H1 (cell line): Measurements from ENCODE around the gene TRAPPC6A. TPM values are rescaled to one million over a fixed set of nuclear protein-coding genes. Genes with fewer than 3 reads are reported as not detected.

Experiments
- CTCF ChIA-PET: fragments of 300-600 bp; sonication (Branson Sonifier 250); formaldehyde crosslinking; loops from one replicate; lab custom pipeline; 2021; ENCODE audit not compliant: partially characterized antibody; lab: Charles Lee
- POLR2A ChIA-PET: fragments of 300-600 bp; sonication (Branson Sonifier 250); formaldehyde crosslinking; loops from one replicate; lab custom pipeline; 2021; ENCODE audit warnings: inconsistent platforms; ENCODE audit not compliant: partially characterized antibody; lab: Charles Lee
- DNase-seq, 2 experiments: peaks; one replicate each; pipeline versions ENCODE4 v3.0.0 to v3.0.0-alpha.2; 2010 to 2022; ENCODE audit warnings: low spot score in 2 of 2, low read depth in 1 of 2, mixed read lengths in 1 of 2
- FAIRE-seq: peaks from 2 replicates; lab custom pipeline; 2011; peaks lifted over from hg19 to GRCh38; lab: Jason Lieb, UNC
- H2AFZ ChIP-seq: 2 replicates; pipeline ENCODE4 v1.8.1; 2012; ENCODE audit warnings: low read length, inconsistent platforms
- H2AK5ac ChIP-seq: 2 replicates; pipeline ENCODE4 v1.6.1; 2013; ENCODE audit warnings: low read depth, low read length
- H2BK120ac ChIP-seq: replicated peaks from 2 replicates; pipeline ENCODE3; 2013; ENCODE audit warnings: low read depth, low read length, inconsistent platforms
- H2BK12ac ChIP-seq: 2 replicates; pipeline ENCODE4 v1.6.1; 2013; ENCODE audit warnings: low read depth, low read length
- H2BK15ac ChIP-seq: 2 replicates; pipeline ENCODE4 v1.6.1; 2013; ENCODE audit warnings: low read length
- H2BK20ac ChIP-seq: 2 replicates; pipeline ENCODE4 v1.6.1; 2013; ENCODE audit warnings: low read length
- H2BK5ac ChIP-seq: 2 replicates; pipeline ENCODE4 v1.6.1; 2013; ENCODE audit warnings: low read depth, low read length
- H3K14ac ChIP-seq: 2 replicates; pipeline ENCODE4 v1.6.1; 2013; ENCODE audit warnings: inconsistent platforms; ENCODE audit not compliant: insufficient read length
- H3K18ac ChIP-seq: 2 replicates; pipeline ENCODE4 v1.6.1; 2013; ENCODE audit warnings: low read length; ENCODE audit errors: extremely low read depth
- H3K23ac ChIP-seq: 2 replicates; pipeline ENCODE4 v1.6.1; 2013; ENCODE audit warnings: inconsistent platforms; ENCODE audit not compliant: insufficient read length
- H3K23me2 ChIP-seq: 2 replicates; pipeline ENCODE4 v1.6.1; 2013; ENCODE audit warnings: low read depth, low read length
- H3K27ac ChIP-seq: 2 replicates; pipeline ENCODE4 v1.6.1; 2011; ENCODE audit warnings: low read depth, low read length, inconsistent platforms
- H3K27me3 ChIP-seq, 4 experiments: replicated peaks in 1 of 4; 1 replicate in 1 of 4; 2 replicates in 3 of 4; pipeline versions ENCODE4 v1.6.1 to v1.8.1; 2011 to 2013; ENCODE audit warnings: low read length in 3 of 4, mild to moderate bottlenecking in 3 of 4, inconsistent platforms in 2 of 4, mixed read lengths in 2 of 4, moderate library complexity in 1 of 4; ENCODE audit not compliant: control insufficient read depth in 3 of 4, insufficient read depth in 3 of 4; ENCODE audit errors: extremely low read depth in 1 of 4
- H3K36me3 ChIP-seq, 4 experiments: 2 replicates each; pipeline versions ENCODE4 v1.6.1 to v1.8.1; 2011 to 2013; ENCODE audit warnings: mild to moderate bottlenecking in 4 of 4, low read length in 3 of 4, moderate library complexity in 2 of 4, control low read depth in 1 of 4, inconsistent platforms in 1 of 4; ENCODE audit not compliant: insufficient read depth in 4 of 4, control insufficient read depth in 2 of 4
- H3K4ac ChIP-seq: replicated peaks from 2 replicates; pipeline ENCODE3; 2013; ENCODE audit warnings: low read length, low read depth, mixed read lengths, inconsistent platforms; ENCODE audit not compliant: insufficient read length
- H3K4me1 ChIP-seq, 4 experiments: replicated peaks in 1 of 4; 1 replicate in 1 of 4; 2 replicates in 3 of 4; pipeline versions ENCODE4 v1.6.1 to v1.8.1; 2011 to 2013; ENCODE audit warnings: low read length in 3 of 4, inconsistent platforms in 2 of 4, mixed read lengths in 1 of 4; ENCODE audit not compliant: insufficient read depth in 4 of 4, control insufficient read depth in 3 of 4
- H3K4me2 ChIP-seq, 2 experiments: 2 replicates each; pipeline versions ENCODE4 v1.6.1 to v1.8.1; 2011 to 2013; ENCODE audit warnings: low read depth in 2 of 2, low read length in 2 of 2, control low read depth in 1 of 2, inconsistent platforms in 1 of 2, mild to moderate bottlenecking in 1 of 2; ENCODE audit not compliant: insufficient read depth in 1 of 2
- H3K4me3 ChIP-seq, 4 experiments: fragments of 200-600, 300-600 bp in 1 of 4; sonication (generic), shearing (Covaris generic), sonication (Bioruptor Twin) in 1 of 4; 2 replicates each; pipeline versions ENCODE4 v1.5.1 to v1.8.1; 2011 to 2016; ENCODE audit warnings: low read length in 4 of 4, low read depth in 3 of 4, control low read depth in 2 of 4, inconsistent platforms in 2 of 4, mild to moderate bottlenecking in 2 of 4, mixed read lengths in 1 of 4, moderate library complexity in 1 of 4; ENCODE audit not compliant: insufficient read depth in 2 of 4; ENCODE audit errors: extremely low read depth in 1 of 4
- H3K56ac ChIP-seq: replicated peaks from 2 replicates; pipeline ENCODE3; 2013; ENCODE audit warnings: low read depth, mild to moderate bottlenecking, mixed read lengths, low read length, inconsistent platforms; ENCODE audit not compliant: insufficient read length
- H3K79me1 ChIP-seq: 2 replicates; pipeline ENCODE4 v1.6.1; 2013; ENCODE audit warnings: low read depth, low read length, control low read depth
- H3K79me2 ChIP-seq, 2 experiments: 2 replicates each; pipeline versions ENCODE4 v1.6.1 to v1.8.1; 2012 to 2013; ENCODE audit warnings: low read length in 2 of 2, mild to moderate bottlenecking in 2 of 2, inconsistent platforms in 1 of 2; ENCODE audit not compliant: insufficient read depth in 2 of 2, control insufficient read depth in 1 of 2
- H3K9ac ChIP-seq, 4 experiments: replicated peaks in 1 of 4; 1 replicate in 1 of 4; 2 replicates in 3 of 4; pipeline versions ENCODE4 v1.6.1 to v1.8.1; 2011 to 2013; ENCODE audit warnings: low read depth in 3 of 4, low read length in 3 of 4, control low read depth in 2 of 4, mild to moderate bottlenecking in 2 of 4, moderate library complexity in 2 of 4, inconsistent platforms in 1 of 4; ENCODE audit errors: extremely low read depth in 1 of 4
- H3K9me3 ChIP-seq, 2 experiments: 2 replicates each; pipeline versions ENCODE4 v1.6.1 to v1.8.1; 2012 to 2013; ENCODE audit warnings: mild to moderate bottlenecking in 2 of 2, moderate library complexity in 2 of 2, control low read depth in 1 of 2, inconsistent platforms in 1 of 2, low read depth in 1 of 2, low read length in 1 of 2, mixed read lengths in 1 of 2; ENCODE audit not compliant: insufficient read depth in 2 of 2
- H4K20me1 ChIP-seq, 2 experiments: replicated peaks in 1 of 2; 2 replicates each; pipeline versions ENCODE3 to v1.8.1; 2011 to 2013; ENCODE audit warnings: inconsistent platforms in 2 of 2, low read length in 2 of 2, mild to moderate bottlenecking in 1 of 2; ENCODE audit not compliant: insufficient read depth in 2 of 2, control insufficient read depth in 1 of 2
- H4K5ac ChIP-seq: 2 replicates; pipeline ENCODE4 v1.6.1; 2013; ENCODE audit warnings: low read length, low read depth, mixed read lengths, inconsistent platforms; ENCODE audit not compliant: insufficient read length
- H4K8ac ChIP-seq: 2 replicates; pipeline ENCODE4 v1.8.0; 2013; ENCODE audit warnings: mild to moderate bottlenecking, moderate library complexity, low read length, inconsistent platforms; ENCODE audit not compliant: insufficient read depth; ENCODE audit errors: extremely low read depth
- H4K91ac ChIP-seq: replicated peaks from 2 replicates; pipeline ENCODE3; 2013; ENCODE audit warnings: low read length, mixed read lengths, inconsistent platforms; ENCODE audit not compliant: insufficient read length
- BRCA1 ChIP-seq: IDR thresholded peaks from 2 replicates; pipeline ENCODE4 v1.6.1; 2012; ENCODE audit warnings: low read depth, low read length, improper control_type of control experiment
- CTBP2 ChIP-seq: IDR thresholded peaks from 2 replicates; pipeline ENCODE4 v1.7.0; 2011; ENCODE audit warnings: borderline replicate concordance, mild to moderate bottlenecking, moderate library complexity, mixed read lengths, low read length; ENCODE audit not compliant: insufficient read depth, insufficient read length
- NRF1 ChIP-seq: IDR thresholded peaks from 2 replicates; pipeline ENCODE4 v1.6.1; 2011; ENCODE audit warnings: mild to moderate bottlenecking, low read depth, low read length, improper control_type of control experiment
- SIN3A ChIP-seq, 2 experiments: IDR thresholded peaks in 1 of 2; conservative IDR thresholded peaks in 1 of 2; 2 replicates each; pipeline ENCODE4 v1.6.1; 2011 to 2012; ENCODE audit warnings: low read length in 2 of 2, improper control_type of control experiment in 1 of 2, low read depth in 1 of 2, mild to moderate bottlenecking in 1 of 2
- WGBS, 2 experiments: shearing (Covaris generic) in 1 of 2; methylation state at CpG; one replicate each; pipeline versions ENCODE4 v1.1.6 to v1.1.7; 2013 to 2015; ENCODE audit warnings: low lambda C conversion rate in 2 of 2, mixed read lengths in 2 of 2, inconsistent platforms in 1 of 2, low coverage in 1 of 2, missing lambda C conversion rate in 1 of 2; ENCODE audit not compliant: insufficient replicate concordance in 2 of 2, insufficient coverage in 1 of 2, insufficient read length in 1 of 2; ENCODE audit errors: extremely low coverage in 1 of 2, missing lambda C conversion rate in 1 of 2; 5-methylcytosine and 5-hydroxymethylcytosine counted together
- polyA plus RNA-seq, 7 experiments: library from polyadenylated mRNA; depleted of rRNA in 3 of 7; stranded (reverse) in 5 of 7; unstranded in 2 of 7; fragments of >200 nt in 5 of 7; fragments of 200-250 nt in 2 of 7; gene quantifications; 1 replicate in 5 of 7; 2 replicates in 1 of 7; 4 replicates in 1 of 7; pipeline versions ENCODE4 v1.2.1 to v1.2.3, GENCODE V29; 2011 to 2013; ENCODE audit warnings: missing spikeins in 2 of 7, mixed read lengths in 2 of 7
- total RNA-seq: library from RNA; stranded (reverse); fragmentation: NEBNext Ultra II Directional; extraction: Animal tissue kit (Norgen Biotek cat#: 25700); gene quantifications from 2 replicates; pipeline ENCODE4 v1.2.1, GENCODE V29; 2021
- TF ChIP-seq, protein P1 (sequence below): IDR thresholded peaks from 2 replicates; pipeline ENCODE4 v1.6.1; 2012; ENCODE audit warnings: low read length, inconsistent platforms

The TRAPPC6A gene
- total and polyA plus RNA-seq, 2 of the 8 experiments (the other 6 are each of a cell fraction or from before 2014, with no cell fraction given) = 31.8 to 130 TPM

- Histone ChIP-seq H4K20me1 (peaks cover 0 to 6% of the 10 kb centered on the region in 2 experiments), H3K4me1 (peaks cover 0 to 17% (median 8%) of the 10 kb centered on the region in 4 experiments; a peak in 5 of 7 replicates), H3K56ac (no peak overlapping the region), H3K4me3 (no peak overlapping the region), H3K36me3 (no peaks in the 10 kb centered on the region), H3K27ac (no peak overlapping the region), H4K91ac (no peak overlapping the region), H2BK15ac (peak overlapping the region; percentile 31; the same call in 1 of the 2 replicates), H3K79me2 (no peaks in the 10 kb centered on the region), H2AK5ac (no peak overlapping the region), H3K27me3 (peaks cover 0 to 6% (median 4%) of the 10 kb centered on the region in 4 experiments; a peak in 3 of 7 replicates), H4K8ac (0 out of 2 replicates have a peak overlapping the region, but pooled peaks have one; percentile 89), H3K23ac (no peak overlapping the region), H3K9me3 (no peaks in the 10 kb centered on the region), H2BK120ac (no peak overlapping the region), H3K79me1 (no peaks in the 10 kb centered on the region), H3K4ac (no peak overlapping the region), H2BK5ac (no peak overlapping the region), H3K9ac (no peak overlapping the region), H2AFZ (no peak overlapping the region), H2BK12ac (no peak overlapping the region), H3K4me2 (no peak overlapping the region), H2BK20ac (no peak overlapping the region), H4K5ac (no peak overlapping the region), H3K18ac (no peak overlapping the region), H3K14ac (no peak overlapping the region), H3K23me2 (no peaks in the 10 kb centered on the region)
- ChIA-PET CTCF (interaction anchor here (0.6 to 5.6 kb wide), 12 partner anchors 10 to 314 kb away, joined by 3 to 54 read pairs (median 4); partner anchors contain the start of genes BLOC1S3 and TRAPPC6A), POLR2A (interaction anchor here (0.6 to 2.2 kb wide), 3 partner anchors 10 to 71 kb away, joined by 3 to 7 read pairs (median 4); partner anchors contain the start of gene BLOC1S3)
- DNase-seq (no peak), FAIRE-seq (no peak)
- WGBS, 2 experiments = 82% methylated on average over 17 of the region's 18 CpGs; no CpG with 5 or more reads in 1 of the 2 experiments
- TF ChIP-seq SIN3A (conservative IDR thresholded peaks at IDR 0.05 in 1 of 2, IDR thresholded peaks at IDR 0.05 in 1 of 2; ENCODE audit: low read depth in 1 of 2, low read length in 2 of 2) (no peak), CTBP2 (no peak), BRCA1 (no peak), NRF1 (no peak)
- TF ChIP-seq, protein P1, sequence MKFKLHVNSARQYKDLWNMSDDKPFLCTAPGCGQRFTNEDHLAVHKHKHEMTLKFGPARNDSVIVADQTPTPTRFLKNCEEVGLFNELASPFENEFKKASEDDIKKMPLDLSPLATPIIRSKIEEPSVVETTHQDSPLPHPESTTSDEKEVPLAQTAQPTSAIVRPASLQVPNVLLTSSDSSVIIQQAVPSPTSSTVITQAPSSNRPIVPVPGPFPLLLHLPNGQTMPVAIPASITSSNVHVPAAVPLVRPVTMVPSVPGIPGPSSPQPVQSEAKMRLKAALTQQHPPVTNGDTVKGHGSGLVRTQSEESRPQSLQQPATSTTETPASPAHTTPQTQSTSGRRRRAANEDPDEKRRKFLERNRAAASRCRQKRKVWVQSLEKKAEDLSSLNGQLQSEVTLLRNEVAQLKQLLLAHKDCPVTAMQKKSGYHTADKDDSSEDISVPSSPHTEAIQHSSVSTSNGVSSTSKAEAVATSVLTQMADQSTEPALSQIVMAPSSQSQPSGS = no peak
Observed at GRCh38 chr19:45162608-45163143, 15.4 kb downstream of the TRAPPC6A start.
